Measurements from ENCODE around the gene PDE4D.

DNA sequence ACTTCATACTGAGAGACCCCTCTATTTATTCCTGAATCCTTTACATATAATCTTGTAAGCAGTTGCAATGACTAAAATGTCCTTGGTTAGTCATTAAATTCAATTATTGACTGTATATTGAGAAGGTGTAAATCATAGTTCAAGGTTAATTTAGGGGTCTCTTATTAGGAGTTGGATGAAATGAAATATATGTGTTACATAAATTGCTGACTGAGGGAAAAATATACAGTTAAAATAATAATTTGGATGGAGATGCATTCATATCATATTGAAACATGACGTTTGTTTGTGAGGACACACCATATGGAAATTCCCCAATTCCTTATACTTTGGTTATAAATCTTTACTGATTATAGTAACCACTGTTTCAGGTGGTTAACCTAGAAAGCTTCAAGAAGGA, 430.6 kb downstream of the PDE4D start:
- no peak for TF ChIP-seq POLR2A (IDR thresholded peaks at IDR 0.05; ENCODE audit: low read depth, low read length)
- TF ChIP-seq ELK1 (IDR thresholded peaks at IDR 0.05; ENCODE audit: borderline replicate concordance, low read depth, low read length): no peak
- no peak for TF ChIP-seq FOS (IDR thresholded peaks at IDR 0.05; ENCODE audit: low read depth, low read length)
- TF ChIP-seq, protein P1, sequence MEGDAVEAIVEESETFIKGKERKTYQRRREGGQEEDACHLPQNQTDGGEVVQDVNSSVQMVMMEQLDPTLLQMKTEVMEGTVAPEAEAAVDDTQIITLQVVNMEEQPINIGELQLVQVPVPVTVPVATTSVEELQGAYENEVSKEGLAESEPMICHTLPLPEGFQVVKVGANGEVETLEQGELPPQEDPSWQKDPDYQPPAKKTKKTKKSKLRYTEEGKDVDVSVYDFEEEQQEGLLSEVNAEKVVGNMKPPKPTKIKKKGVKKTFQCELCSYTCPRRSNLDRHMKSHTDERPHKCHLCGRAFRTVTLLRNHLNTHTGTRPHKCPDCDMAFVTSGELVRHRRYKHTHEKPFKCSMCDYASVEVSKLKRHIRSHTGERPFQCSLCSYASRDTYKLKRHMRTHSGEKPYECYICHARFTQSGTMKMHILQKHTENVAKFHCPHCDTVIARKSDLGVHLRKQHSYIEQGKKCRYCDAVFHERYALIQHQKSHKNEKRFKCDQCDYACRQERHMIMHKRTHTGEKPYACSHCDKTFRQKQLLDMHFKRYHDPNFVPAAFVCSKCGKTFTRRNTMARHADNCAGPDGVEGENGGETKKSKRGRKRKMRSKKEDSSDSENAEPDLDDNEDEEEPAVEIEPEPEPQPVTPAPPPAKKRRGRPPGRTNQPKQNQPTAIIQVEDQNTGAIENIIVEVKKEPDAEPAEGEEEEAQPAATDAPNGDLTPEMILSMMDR (conservative IDR thresholded peaks at IDR 0.05; ENCODE audit: low read depth, low read length): no peak
- TF ChIP-seq RFX5 (IDR thresholded peaks at IDR 0.05; ENCODE audit: low read depth, low read length): no peak
- TF ChIP-seq RAD21 (IDR thresholded peaks at IDR 0.05; ENCODE audit: low read length): no peak
- TF ChIP-seq USF2 (IDR thresholded peaks at IDR 0.05; ENCODE audit: low read depth, low read length): no peak
- TF ChIP-seq CEBPB (IDR thresholded peaks at IDR 0.05; ENCODE audit: low read depth, low read length): no peak
- TF ChIP-seq RCOR1 (IDR thresholded peaks at IDR 0.05; ENCODE audit: insufficient replicate concordance, low read length): no peak
- TF ChIP-seq MXI1 (IDR thresholded peaks at IDR 0.05; ENCODE audit: borderline replicate concordance, low read depth, low read length): no peak
- no peak for TF ChIP-seq NFE2L2 (IDR thresholded peaks at IDR 0.05; ENCODE audit: low read depth, low read length)

Measured in IMR-90 (cell line).